HG03457 (cell line): Measurements from ENCODE around the gene SOBP.
"Not testable (repeated sequence)": the region's sequence is repeated elsewhere in the genome, so short reads cannot be mapped to it uniquely, and the experiment has no call there.

Experiments
- ATAC-seq: cut with Tn5 transposase; IDR thresholded peaks from one replicate; pipeline ENCODE4 v1.9.1; 2021; ENCODE audit warnings: moderate number of reproducible peaks; ENCODE audit not compliant: unreplicated experiment

Gene SOBP, protein sequence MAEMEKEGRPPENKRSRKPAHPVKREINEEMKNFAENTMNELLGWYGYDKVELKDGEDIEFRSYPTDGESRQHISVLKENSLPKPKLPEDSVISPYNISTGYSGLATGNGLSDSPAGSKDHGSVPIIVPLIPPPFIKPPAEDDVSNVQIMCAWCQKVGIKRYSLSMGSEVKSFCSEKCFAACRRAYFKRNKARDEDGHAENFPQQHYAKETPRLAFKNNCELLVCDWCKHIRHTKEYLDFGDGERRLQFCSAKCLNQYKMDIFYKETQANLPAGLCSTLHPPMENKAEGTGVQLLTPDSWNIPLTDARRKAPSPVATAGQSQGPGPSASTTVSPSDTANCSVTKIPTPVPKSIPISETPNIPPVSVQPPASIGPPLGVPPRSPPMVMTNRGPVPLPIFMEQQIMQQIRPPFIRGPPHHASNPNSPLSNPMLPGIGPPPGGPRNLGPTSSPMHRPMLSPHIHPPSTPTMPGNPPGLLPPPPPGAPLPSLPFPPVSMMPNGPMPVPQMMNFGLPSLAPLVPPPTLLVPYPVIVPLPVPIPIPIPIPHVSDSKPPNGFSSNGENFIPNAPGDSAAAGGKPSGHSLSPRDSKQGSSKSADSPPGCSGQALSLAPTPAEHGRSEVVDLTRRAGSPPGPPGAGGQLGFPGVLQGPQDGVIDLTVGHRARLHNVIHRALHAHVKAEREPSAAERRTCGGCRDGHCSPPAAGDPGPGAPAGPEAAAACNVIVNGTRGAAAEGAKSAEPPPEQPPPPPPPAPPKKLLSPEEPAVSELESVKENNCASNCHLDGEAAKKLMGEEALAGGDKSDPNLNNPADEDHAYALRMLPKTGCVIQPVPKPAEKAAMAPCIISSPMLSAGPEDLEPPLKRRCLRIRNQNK

DNA sequence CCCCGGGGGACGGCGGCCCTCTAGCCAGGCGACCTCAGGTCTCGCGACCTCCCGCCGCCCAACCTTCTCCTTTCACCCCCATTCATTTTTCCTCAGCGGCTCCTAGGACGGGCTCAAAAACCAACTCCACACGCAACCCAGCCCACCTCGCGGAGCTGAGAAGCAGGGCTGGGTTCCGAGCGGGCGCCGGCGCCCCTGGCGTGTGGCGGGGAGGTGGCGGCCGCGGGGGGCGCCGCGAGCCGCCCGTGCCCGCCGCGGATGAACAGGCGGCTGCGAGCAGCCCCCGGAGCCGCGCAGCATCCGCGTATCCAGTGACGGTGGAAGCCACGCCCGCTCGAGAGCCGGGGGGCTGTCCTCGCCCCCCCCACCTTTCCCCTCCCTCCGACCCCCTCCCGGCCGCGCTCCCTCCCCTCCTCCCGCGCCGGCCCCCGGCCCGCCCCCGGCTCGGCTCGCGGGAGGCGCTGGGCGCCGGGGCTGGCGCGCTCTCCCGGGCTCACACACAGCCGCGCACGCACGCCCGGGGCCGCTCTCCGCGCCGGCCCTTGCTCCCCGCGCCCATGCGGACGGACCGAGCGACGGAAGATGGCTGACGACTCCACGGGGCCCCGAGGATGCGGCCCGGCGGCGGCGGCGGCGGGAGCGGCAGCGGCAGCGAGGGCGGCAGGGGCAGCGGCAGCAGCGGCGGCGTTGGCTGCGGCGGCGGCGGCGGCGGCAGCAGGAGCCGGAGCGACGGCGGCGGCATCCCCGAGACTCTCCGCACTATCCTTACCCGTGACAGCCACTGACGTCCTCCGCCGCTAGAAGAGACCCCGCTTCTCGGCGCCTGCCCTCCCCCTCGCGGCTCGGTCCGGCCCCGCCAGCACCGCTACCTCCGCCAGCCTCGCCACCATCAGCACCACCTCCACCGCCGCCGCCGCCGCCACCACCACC, at the start of gene SOBP:
TSS of gene SOBP (plus strand) at position 482 of the 930 bp plus-strand sequence. CDS start 500 bp downstream, outside the sequence.
- no peak for ATAC-seq

DNA sequence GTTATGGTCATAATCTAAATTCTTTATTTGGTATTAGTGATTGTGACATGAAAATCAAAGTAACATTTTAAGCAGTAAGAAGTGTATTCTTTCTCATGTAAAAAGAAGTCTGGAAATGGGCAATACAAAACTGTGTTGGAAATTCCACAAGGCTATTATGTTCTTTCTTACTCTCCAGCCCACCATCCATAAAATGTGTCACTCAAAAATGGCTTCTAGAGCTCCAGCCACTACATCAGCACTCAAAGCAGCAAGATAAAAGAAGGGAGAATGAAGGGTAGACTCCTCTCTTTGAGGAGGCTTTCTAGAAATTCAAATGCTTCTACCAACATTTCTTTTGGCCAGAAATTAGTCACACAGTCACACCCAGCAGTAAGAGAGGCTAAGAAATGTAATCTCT, 49.0 kb upstream of the SOBP start:
- ATAC-seq: no peak

GRCh38 chr6:107441682-107442081, 48.2 kb upstream of the SOBP start:
- no peak for ATAC-seq

GRCh38 chr6:107442938-107443607, 46.8 kb upstream of the SOBP start:
- ATAC-seq: no peak

DNA sequence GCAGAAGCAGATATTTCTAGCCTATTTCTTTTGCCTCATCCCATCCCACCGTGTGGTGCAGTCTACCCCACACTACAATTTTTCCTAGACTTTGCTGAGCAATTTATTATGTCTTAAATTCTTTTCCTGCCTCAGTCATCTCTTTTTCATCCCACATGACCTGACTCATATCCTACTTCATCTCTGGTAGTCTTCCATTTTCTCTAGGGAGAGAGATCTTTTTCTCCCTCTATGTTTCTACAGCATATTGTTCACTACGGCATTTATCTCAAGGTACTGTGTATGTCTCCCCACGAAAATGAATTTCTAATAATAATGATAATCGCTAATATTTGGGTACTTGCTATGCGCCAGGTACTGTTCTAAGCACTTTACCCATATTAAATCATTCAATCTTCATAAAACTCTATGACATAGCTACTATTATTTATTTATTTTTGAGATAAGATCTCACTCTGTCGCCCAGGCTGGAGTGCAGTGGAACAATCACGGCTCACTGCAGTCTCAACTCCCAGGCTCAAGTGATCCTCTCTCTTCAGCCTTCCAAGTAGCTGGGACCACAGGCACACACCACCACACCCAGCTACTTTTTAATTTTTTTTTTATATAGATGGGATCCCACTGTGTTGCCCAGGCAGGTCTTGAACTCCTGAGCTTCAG, 46.2 kb upstream of the SOBP start:
- no peak for ATAC-seq

DNA sequence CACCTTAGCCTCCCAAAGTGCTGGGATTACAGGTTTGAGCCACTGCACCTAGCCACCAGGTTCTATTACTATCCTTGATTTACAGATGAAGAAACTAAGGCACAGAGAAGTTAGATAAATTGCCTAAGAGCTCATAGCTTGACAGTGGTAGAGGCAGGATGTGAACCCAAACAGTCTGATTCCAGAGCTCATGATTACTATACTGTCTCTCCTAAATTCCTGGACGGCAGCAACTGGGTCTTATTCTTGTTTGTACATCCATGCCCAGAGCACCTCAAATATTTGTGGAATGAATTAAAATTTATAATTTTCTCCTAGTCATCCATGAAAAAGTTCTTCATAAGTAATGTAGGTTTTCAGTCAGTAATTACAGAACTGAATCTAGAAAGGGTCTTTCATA, 45.6 kb upstream of the SOBP start:
- no peak for ATAC-seq

DNA sequence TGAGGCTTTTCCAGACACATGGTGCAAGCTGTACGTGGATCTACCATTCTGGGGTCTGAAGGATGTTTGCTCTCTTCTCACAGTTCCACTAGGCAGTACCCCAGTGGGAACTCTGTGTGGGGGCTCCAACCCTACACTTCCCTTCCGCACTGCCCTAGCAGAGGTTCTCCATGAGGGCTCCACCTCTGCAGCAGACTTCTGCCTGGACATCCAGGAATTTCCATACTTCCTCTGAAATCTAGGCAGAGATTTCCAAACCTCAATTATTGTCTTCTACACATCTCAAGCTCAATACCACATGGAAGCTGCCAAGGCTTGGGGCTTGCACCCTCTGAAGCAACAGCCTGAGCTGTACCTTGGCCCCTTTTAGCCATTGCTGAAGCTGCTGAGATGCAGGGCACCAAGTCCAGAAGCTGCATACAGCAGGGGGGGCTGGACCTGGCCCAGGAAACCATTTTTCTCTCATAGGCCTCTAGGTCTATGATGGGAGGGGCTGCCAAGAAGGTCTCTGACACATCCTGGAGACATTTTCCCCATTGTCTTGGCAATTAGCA, 42.2 kb upstream of the SOBP start:
- ATAC-seq: no peak

DNA sequence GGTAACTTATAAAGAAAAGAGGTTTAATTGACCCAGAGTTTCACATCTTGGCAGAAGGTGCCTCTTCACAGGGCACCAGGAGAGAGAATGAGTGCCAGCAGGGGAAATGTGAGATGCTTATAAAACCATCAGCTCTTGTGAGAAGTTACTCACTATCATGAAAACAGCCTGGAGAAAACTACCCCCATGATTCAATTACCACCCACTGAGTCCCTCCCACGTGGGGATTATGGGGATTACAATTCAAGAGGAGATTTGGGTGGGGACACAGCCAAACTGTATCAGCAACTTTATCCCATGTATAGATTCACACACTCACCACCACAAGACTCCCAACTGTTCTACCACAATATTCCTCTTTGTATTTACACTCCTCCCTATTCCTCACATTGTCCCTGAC, 41.1 kb upstream of the SOBP start:
- no peak for ATAC-seq

DNA sequence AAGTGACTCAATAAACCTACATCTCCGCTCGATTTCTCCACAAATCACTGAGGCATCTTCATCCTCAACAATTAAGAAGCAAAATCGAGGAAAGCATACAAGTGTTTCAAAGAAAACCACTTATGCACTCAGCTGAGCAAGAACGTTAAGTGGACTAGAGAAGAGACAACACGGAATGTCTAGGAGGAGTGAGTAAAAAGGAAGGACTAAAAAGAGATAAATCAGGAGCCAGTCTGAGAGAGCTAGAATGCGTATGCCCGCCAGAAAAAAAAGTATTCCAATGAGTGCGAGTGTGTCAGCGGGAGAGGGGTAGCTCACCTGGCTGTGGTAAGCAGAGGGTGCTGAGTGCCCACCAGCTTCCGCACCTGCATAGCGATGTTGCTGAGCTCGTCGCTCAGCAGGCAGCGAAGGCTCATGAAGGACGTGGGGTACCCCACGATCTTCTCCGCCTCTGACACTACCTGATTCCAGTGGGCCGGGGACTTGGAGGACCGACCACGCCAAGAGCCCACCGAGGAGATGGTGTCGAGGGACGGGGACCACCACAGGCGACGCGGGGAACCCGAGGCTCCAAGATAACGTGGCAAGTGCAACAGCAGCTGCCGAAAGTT, 31.1 kb upstream of the SOBP start:
- ATAC-seq: peak; percentile 31

DNA sequence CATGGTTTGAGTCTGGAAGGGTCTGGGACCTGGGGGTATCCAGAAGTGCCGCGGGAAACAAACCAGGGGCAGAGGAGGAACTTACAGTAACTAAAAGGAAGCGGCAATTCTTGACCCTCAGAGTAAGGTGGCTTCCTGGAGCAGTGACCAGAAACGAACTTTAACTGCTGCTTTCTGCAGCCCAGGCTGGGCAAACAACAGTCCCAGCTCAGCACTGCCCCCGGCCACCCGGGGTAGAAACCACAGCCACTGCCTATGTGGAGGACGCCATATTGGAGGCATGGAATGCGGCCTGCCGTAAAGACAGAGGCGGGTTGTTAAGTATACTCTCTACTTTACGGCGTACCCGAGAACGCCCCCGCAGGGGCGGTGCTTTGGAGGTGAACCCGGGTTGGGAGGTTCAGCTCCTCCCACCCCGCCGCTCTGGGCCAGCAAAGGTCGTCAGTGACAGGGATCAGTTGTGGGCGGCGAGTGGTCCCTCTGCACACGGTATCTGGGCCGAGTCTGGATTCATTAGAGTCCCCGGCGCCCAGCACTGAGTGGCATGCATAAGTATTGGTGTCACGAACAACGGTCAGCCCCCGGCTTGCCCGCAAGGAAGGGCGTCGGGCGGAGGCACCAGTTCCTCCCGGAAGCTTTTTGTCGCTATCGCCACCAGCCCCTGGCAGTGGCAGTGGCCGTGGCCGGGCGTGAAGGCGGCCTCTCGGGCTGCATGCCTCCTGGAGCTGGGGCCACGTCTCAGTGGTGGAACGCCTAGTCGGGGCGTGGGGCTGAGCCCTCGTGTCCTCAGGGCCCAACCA, 30.4 kb upstream of the SOBP start, which contains the start of gene PDSS2:
TSS of gene PDSS2 (minus strand) at position 282 of the 800 bp plus-strand sequence. CDS start at position 3, 279 bp downstream.
- peak; percentile 87 for ATAC-seq

DNA sequence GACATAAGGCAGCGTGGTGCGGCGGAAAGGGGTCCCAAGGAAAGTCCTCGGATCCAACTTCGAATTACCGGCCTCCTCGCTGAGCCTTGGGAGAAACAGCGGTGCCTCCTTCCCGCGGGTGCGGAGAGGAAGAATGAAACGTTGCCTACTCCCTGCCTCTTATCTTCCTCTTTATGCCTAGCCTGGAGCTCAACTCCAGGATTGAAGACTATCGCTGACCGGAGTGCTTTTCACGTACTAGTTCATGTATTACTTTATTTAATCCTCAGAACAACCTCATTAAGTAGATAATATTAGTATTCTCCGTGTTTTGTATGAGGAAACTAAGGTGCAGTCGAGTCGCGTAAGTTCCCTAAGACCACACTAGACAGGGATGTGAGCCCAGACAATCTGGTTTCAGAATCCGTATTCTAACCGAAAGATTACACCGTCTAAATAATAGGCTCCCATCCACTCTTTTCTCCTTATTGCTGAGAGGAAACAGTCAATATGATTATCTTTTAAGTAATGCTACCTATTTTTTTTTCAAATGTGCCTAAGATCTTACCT, 29.8 kb upstream of the SOBP start:
- ATAC-seq: no peak

GRCh38 chr6:107466062-107466461, 23.9 kb upstream of the SOBP start:
- no peak for ATAC-seq

GRCh38 chr6:107470364-107470763, 19.6 kb upstream of the SOBP start:
- ATAC-seq: no peak

DNA sequence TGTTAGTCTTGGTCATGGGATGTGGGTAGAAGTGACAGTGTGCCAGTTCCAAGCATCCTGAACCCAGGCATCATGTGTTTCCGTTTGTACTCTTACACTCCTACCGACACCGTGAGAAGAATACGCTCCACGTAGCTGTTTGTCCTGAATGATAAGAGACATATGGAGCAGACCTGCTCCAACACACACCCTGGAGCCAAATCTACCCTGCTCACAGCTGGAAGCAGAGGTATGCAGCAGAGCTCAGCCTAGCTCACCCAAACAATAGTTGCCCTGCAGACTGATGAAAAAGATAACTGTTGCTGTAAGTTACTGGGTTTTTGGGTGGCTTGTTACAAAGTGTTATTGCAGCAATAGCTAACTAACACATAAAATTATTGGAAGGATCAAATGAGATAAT, 16.3 kb upstream of the SOBP start:
- ATAC-seq: no peak

DNA sequence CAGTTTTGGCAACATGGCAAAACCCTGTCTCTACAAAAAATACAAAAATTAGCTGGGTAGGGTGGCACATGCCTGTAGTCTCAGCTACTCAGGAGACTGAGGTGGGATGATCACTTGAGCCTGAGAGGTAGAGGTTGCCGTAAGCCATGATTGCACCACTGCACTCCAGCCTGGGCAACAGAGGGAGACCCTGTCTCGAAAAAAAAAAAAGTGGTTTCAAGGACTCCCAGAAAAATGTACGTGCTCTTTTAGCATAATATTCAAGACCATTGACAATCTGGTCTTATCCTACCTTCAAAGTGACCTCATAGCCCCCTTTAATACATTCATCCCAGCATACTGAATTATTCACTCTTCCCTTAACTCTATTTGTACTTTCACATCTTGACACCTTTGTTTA, 14.6 kb upstream of the SOBP start:
- ATAC-seq: not testable (repeated sequence)

DNA sequence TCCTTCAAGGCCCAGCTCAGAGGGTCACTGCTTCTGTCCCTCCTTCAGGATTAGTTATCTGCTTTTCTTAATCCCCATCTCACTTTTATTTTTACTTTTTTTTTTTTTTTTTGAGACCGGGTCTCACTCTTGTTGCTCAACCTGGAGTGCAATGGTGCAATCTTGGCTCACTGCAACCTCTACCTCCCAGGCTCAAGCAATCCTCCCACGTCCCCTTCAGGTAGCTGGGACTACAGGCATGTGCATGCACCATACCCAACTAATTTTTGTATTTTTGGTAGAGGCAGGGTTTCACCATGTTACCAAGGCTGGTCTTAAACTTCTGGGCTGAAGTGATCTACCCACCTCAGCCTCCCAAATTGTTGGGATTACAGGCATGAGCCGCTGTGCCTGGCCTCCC, 14.1 kb upstream of the SOBP start:
- ATAC-seq: not testable (repeated sequence)

- ATAC-seq: no peak
Observed at GRCh38 chr6:107479089-107479690, 10.7 kb upstream of the SOBP start.
